GM12801 (cell line): Measurements from ENCODE around the gene NLGN4X.

ENCODE experiments used
- CTCF ChIP-seq: IDR thresholded peaks from one replicate; pipeline ENCODE4 v1.5.1; 2011; ENCODE audit warnings: control low read depth; ENCODE audit not compliant: insufficient read length; ENCODE audit errors: extremely low read depth

NLGN4X gene

GRCh38 chrX:6151971-6152370 lies 76.7 kb downstream of the NLGN4X start:
- TF ChIP-seq CTCF = no peak

- TF ChIP-seq CTCF = no peak
Measured at GRCh38 chrX:6149060-6149872, 79.4 kb downstream of the NLGN4X start.

GRCh38 chrX:6134255-6134654 lies 94.4 kb downstream of the NLGN4X start:
- no peak for TF ChIP-seq CTCF

GRCh38 chrX:6132970-6133369 lies 95.7 kb downstream of the NLGN4X start:
- no peak for TF ChIP-seq CTCF

- TF ChIP-seq CTCF = no peak
Measured at GRCh38 chrX:6131287-6131686, 97.4 kb downstream of the NLGN4X start.

- TF ChIP-seq CTCF = no peak
Measured at GRCh38 chrX:6129195-6129594, 99.5 kb downstream of the NLGN4X start.

- no peak for TF ChIP-seq CTCF
Measured at GRCh38 chrX:6120329-6120728, 108.3 kb downstream of the NLGN4X start.
